Neural cell (in vitro differentiated cells): ENCODE data around the gene ZNF639. TPM values are rescaled to one million over a fixed set of nuclear protein-coding genes. Genes with fewer than 3 reads are reported as not detected.
"Not testable (repeated sequence)": the region's sequence is repeated elsewhere in the genome, so short reads cannot be mapped to it uniquely, and the experiment has no call there.

ENCODE experiments used
- H2AFZ ChIP-seq: fragments of 200-600, 300-800 bp; sonication (generic), shearing (Covaris generic); 2 replicates; pipeline ENCODE4 v1.6.0; 2014; ENCODE audit warnings: low read depth, mild to moderate bottlenecking, antibody characterized with exemption, low read length, moderate library complexity
- H3F3A ChIP-seq: fragments of 200-600 bp; shearing (Covaris generic); 2 replicates; pipeline ENCODE4 v1.6.1; 2016; ENCODE audit warnings: mild to moderate bottlenecking, moderate library complexity, mixed read lengths, antibody characterized with exemption, low read length; ENCODE audit not compliant: insufficient read depth, poor library complexity, severe bottlenecking
- H3K27ac ChIP-seq: fragments of 200-600, 300-800 bp; sonication (generic), shearing (Covaris generic); 2 replicates; pipeline ENCODE4 v1.5.1; 2014; ENCODE audit warnings: mild to moderate bottlenecking, low read length, moderate library complexity
- H3K27me3 ChIP-seq: fragments of 300-800, 200-600 bp; sonication (generic), shearing (Covaris generic); 2 replicates; pipeline ENCODE4 v1.6.0; 2014; ENCODE audit warnings: mild to moderate bottlenecking, low read depth, low read length, moderate library complexity; ENCODE audit not compliant: insufficient read depth
- H3K36me3 ChIP-seq: fragments of 300-800, 200-600 bp; sonication (generic), shearing (Covaris generic); 2 replicates; pipeline ENCODE4 v1.5.1; 2014; ENCODE audit warnings: mild to moderate bottlenecking, antibody characterized with exemption, low read length, moderate library complexity; ENCODE audit not compliant: insufficient read depth
- H3K4me2 ChIP-seq: fragments of 300-800, 200-600 bp; sonication (generic), shearing (Covaris generic); 2 replicates; pipeline ENCODE4 v1.6.0; 2014; ENCODE audit warnings: mild to moderate bottlenecking, low read length
- H3K4me3 ChIP-seq: fragments of 300-800, 200-600 bp; sonication (generic), shearing (Covaris generic); 2 replicates; pipeline ENCODE4 v1.5.1; 2014; ENCODE audit warnings: mild to moderate bottlenecking, low read length, moderate library complexity
- H3K79me2 ChIP-seq: fragments of 200-600 bp; shearing (Covaris generic); replicated peaks from 2 replicates; pipeline ENCODE4 v1.6.0; 2014; ENCODE audit warnings: mild to moderate bottlenecking, low read length, moderate library complexity; ENCODE audit not compliant: insufficient read depth
- H3K9ac ChIP-seq: fragments of 300-800, 200-600 bp; sonication (generic), shearing (Covaris generic); 2 replicates; pipeline ENCODE4 v1.6.1; 2016; ENCODE audit warnings: mild to moderate bottlenecking, low read length, mixed read lengths
- H3K9me2 ChIP-seq: fragments of 200-600 bp; shearing (Covaris generic); 2 replicates; pipeline ENCODE4 v1.6.1; 2016; ENCODE audit warnings: mild to moderate bottlenecking, low read length, mixed read lengths; ENCODE audit not compliant: insufficient read depth
- H3K9me3 ChIP-seq: fragments of 200-600, 300-800 bp; sonication (generic), shearing (Covaris generic); 2 replicates; pipeline ENCODE4 v1.6.1; 2016; ENCODE audit warnings: mild to moderate bottlenecking, mixed run types, low read length, moderate library complexity, mixed read lengths
- H4K20me1 ChIP-seq: fragments of 200-600 bp; shearing (Covaris generic); 2 replicates; pipeline ENCODE4 v1.6.1; 2016; ENCODE audit warnings: mild to moderate bottlenecking, mixed run types; ENCODE audit not compliant: insufficient read depth
- EP300 ChIP-seq: fragments of 450-650 bp; conservative IDR thresholded peaks from 2 replicates; pipeline ENCODE4 v1.6.1; 2014; ENCODE audit warnings: antibody characterized with exemption, mild to moderate bottlenecking, moderate library complexity; ENCODE audit not compliant: poor library complexity, severe bottlenecking
- EZH2 ChIP-seq: fragments of 200-600, 300-800 bp; shearing (Covaris generic), sonication (generic); IDR thresholded peaks from 2 replicates; pipeline ENCODE4 v1.6.1; 2014; ENCODE audit warnings: antibody characterized with exemption, low read length, borderline replicate concordance, mild to moderate bottlenecking; ENCODE audit not compliant: insufficient read depth, poor library complexity, severe bottlenecking
- MXI1 ChIP-seq: fragments of 450-650 bp; conservative IDR thresholded peaks from 2 replicates; pipeline ENCODE4 v1.6.1; 2014; ENCODE audit warnings: antibody characterized with exemption, mild to moderate bottlenecking; ENCODE audit not compliant: poor library complexity, severe bottlenecking
- POLR2AphosphoS5 ChIP-seq: IDR thresholded peaks from 2 replicates; pipeline ENCODE4 v1.6.1; 2012
- RAD21 ChIP-seq: fragments of 450-650 bp; conservative IDR thresholded peaks from 2 replicates; pipeline ENCODE4 v1.6.1; 2014; ENCODE audit warnings: antibody characterized with exemption, mild to moderate bottlenecking, moderate library complexity
- REST ChIP-seq: IDR thresholded peaks from 2 replicates; pipeline ENCODE4 v1.6.1; 2012; ENCODE audit warnings: borderline replicate concordance
- SMC3 ChIP-seq: fragments of 450-650 bp; conservative IDR thresholded peaks from 2 replicates; pipeline ENCODE4 v1.6.1; 2014; ENCODE audit warnings: antibody characterized with exemption, mild to moderate bottlenecking, moderate library complexity; ENCODE audit not compliant: poor library complexity
- TAF1 ChIP-seq: IDR thresholded peaks from 2 replicates; pipeline ENCODE4 v1.6.1; 2012; ENCODE audit warnings: low read depth
- polyA plus RNA-seq: library from polyadenylated mRNA; depleted of rRNA; stranded (reverse); fragments of >200 nt; gene quantifications from 2 replicates; pipeline ENCODE4 v1.2.3, GENCODE V29; 2014
- TF ChIP-seq, protein P1 (sequence below): fragments of 450-650 bp; IDR thresholded peaks from 2 replicates; pipeline ENCODE4 v1.5.1; 2014; ENCODE audit warnings: antibody characterized with exemption, mild to moderate bottlenecking, moderate library complexity; ENCODE audit not compliant: poor library complexity, severe bottlenecking

The ZNF639 gene
- polyA plus RNA-seq, 1 donor from 2014 or later, result 100 TPM

DNA sequence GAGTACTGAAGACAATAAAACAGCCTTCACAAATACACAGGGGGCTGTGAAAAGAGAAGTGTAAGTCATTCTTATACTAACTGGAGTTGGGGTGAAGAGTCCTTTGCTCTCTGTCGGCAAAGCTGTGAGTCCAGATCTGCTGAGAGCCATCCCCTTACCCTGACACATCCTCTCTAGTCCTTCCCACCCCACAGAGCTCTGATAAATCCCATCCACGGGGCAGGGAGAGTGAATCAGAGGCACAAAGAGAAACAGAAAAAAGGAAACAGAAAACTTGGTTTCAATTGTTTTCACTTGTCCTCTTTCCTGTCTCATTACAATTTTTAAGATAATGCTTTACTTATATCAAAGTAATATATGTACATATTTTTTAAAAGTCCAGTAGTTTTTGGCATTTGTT is 18.2 kb upstream of the ZNF639 start:
- Histone ChIP-seq H3K36me3 (no peaks in the 10 kb centered on the region), H3K4me2 (no peak overlapping the region), H2AFZ (no peak overlapping the region), H3F3A (no peaks in the 10 kb centered on the region), H3K79me2 (no peaks in the 10 kb centered on the region), H3K4me3 (no peak overlapping the region), H3K27me3 (no peaks in the 10 kb centered on the region), H3K27ac (no peak overlapping the region), H3K9me3 (no peaks in the 10 kb centered on the region), H3K9me2 (no peaks in the 10 kb centered on the region), H4K20me1 (no peaks in the 10 kb centered on the region), H3K9ac (no peak overlapping the region)
- TF ChIP-seq TAF1 (no peak), MXI1 (no peak), POLR2AphosphoS5 (no peak), EP300 (no peak), REST (no peak), RAD21 (no peak), SMC3 (no peak), EZH2 (no peak)
- TF ChIP-seq, protein P1, sequence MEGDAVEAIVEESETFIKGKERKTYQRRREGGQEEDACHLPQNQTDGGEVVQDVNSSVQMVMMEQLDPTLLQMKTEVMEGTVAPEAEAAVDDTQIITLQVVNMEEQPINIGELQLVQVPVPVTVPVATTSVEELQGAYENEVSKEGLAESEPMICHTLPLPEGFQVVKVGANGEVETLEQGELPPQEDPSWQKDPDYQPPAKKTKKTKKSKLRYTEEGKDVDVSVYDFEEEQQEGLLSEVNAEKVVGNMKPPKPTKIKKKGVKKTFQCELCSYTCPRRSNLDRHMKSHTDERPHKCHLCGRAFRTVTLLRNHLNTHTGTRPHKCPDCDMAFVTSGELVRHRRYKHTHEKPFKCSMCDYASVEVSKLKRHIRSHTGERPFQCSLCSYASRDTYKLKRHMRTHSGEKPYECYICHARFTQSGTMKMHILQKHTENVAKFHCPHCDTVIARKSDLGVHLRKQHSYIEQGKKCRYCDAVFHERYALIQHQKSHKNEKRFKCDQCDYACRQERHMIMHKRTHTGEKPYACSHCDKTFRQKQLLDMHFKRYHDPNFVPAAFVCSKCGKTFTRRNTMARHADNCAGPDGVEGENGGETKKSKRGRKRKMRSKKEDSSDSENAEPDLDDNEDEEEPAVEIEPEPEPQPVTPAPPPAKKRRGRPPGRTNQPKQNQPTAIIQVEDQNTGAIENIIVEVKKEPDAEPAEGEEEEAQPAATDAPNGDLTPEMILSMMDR, result no peak

GRCh38 chr3:179307362-179307761 is 15.5 kb upstream of the ZNF639 start:
- H3K9ac ChIP-seq, H3K9me2 ChIP-seq: not testable (repeated sequence)

DNA sequence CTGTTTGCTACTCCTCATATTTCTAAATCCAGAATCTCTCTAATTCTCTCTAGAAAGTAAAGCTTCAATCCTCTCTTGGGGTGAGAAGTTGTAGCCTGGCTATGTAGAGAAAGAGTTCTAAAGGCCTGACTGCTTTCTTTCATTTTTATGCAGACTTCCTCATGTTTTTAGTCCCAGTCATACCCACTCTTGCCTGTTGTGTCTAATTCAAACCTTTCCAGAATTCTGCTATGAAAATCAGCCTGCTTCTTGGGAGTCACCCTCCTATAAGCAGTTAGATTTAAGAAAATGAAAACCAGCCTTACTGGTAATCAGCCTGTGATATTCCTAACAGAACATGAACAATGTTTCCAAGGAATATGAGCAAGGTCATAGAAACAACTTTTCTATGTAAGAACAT is 14.8 kb upstream of the ZNF639 start:
- H3K27me3 ChIP-seq, result no peaks in the 10 kb centered on the region
- H3K4me3 ChIP-seq, result no peak overlapping the region
- H3K36me3 ChIP-seq, result no peaks in the 10 kb centered on the region
- no peaks in the 10 kb centered on the region for H3K79me2 ChIP-seq
- H4K20me1 ChIP-seq, result no peaks in the 10 kb centered on the region
- H3K9me3 ChIP-seq, result no peaks in the 10 kb centered on the region
- no peak overlapping the region for H3K9ac ChIP-seq
- no peaks in the 10 kb centered on the region for H3K9me2 ChIP-seq
- H2AFZ ChIP-seq, result no peak overlapping the region
- no peaks in the 10 kb centered on the region for H3F3A ChIP-seq
- H3K4me2 ChIP-seq, result no peak overlapping the region
- H3K27ac ChIP-seq, result no peak overlapping the region
- TF ChIP-seq, protein P1, result no peak
- TF ChIP-seq TAF1, result no peak
- no peak for TF ChIP-seq SMC3
- TF ChIP-seq EZH2, result no peak
- TF ChIP-seq EP300, result no peak
- no peak for TF ChIP-seq RAD21
- TF ChIP-seq MXI1, result no peak
- no peak for TF ChIP-seq POLR2AphosphoS5
- TF ChIP-seq REST, result no peak

More at GRCh38 chr3:179307362-179307761, 15.5 kb upstream of the ZNF639 start:
- H3K36me3 ChIP-seq, H3K79me2 ChIP-seq, H3K4me2 ChIP-seq, H2AFZ ChIP-seq, H3K9me3 ChIP-seq, H4K20me1 ChIP-seq, H3K27me3 ChIP-seq, H3K27ac ChIP-seq, H3K4me3 ChIP-seq, H3F3A ChIP-seq: not testable (repeated sequence)
